Stomach smooth muscle (tissue), 2 donors: Measurements from ENCODE around the gene GDPD4.

Source experiments
- H3K27ac ChIP-seq: one replicate; pipeline ENCODE4 v1.7.0; 2013; ENCODE audit warnings: mild to moderate bottlenecking, low read length, inconsistent platforms
- H3K27me3 ChIP-seq, 2 donors: one replicate each; pipeline ENCODE4 v1.7.0; 2013; ENCODE audit warnings: low read length in 2 of 2; ENCODE audit not compliant: insufficient read depth in 2 of 2, control insufficient read depth in 1 of 2
- H3K36me3 ChIP-seq, 2 donors: one replicate each; pipeline ENCODE4 v1.7.0; 2013; ENCODE audit warnings: low read length in 2 of 2; ENCODE audit not compliant: control insufficient read depth in 2 of 2, insufficient read depth in 2 of 2
- H3K4me1 ChIP-seq: one replicate; pipeline ENCODE4 v1.7.0; 2013; ENCODE audit warnings: low read length; ENCODE audit not compliant: control insufficient read depth, insufficient read depth
- H3K4me3 ChIP-seq, 2 donors: one replicate each; pipeline ENCODE4 v1.7.0; 2013; ENCODE audit warnings: low read length in 2 of 2
- H3K9ac ChIP-seq, 2 donors: one replicate each; pipeline ENCODE4 v1.7.0; 2013; ENCODE audit warnings: low read length in 2 of 2, mild to moderate bottlenecking in 1 of 2
- H3K9me3 ChIP-seq, 2 donors: one replicate each; pipeline ENCODE4 v1.7.0; 2013; ENCODE audit warnings: low read length in 2 of 2; ENCODE audit not compliant: control insufficient read depth in 2 of 2
- donor health status: healthy.
- donor health status: Pancreatic carcinoma.

The GDPD4 gene

GRCh38 chr11:77270921-77271320 lies 30.6 kb downstream of the GDPD4 start:
- Histone ChIP-seq H3K4me3 (no peak overlapping the region), H3K4me1 (no peaks in the 10 kb centered on the region), H3K9me3 (no peaks in the 10 kb centered on the region), H3K27ac (no peak overlapping the region), H3K9ac (no peak overlapping the region), H3K36me3 (no peaks in the 10 kb centered on the region), H3K27me3 (no peaks in the 10 kb centered on the region)

GRCh38 chr11:77269484-77270123 lies 31.9 kb downstream of the GDPD4 start:
- H3K9ac ChIP-seq: no peak overlapping the region
- H3K27me3 ChIP-seq: no peaks in the 10 kb centered on the region
- no peaks in the 10 kb centered on the region for H3K9me3 ChIP-seq
- H3K36me3 ChIP-seq: no peaks in the 10 kb centered on the region
- no peak overlapping the region for H3K27ac ChIP-seq
- no peaks in the 10 kb centered on the region for H3K4me1 ChIP-seq
- no peak overlapping the region for H3K4me3 ChIP-seq

GRCh38 chr11:77267962-77268361 lies 33.5 kb downstream of the GDPD4 start:
- no peak overlapping the region for H3K4me3 ChIP-seq
- no peak overlapping the region for H3K9ac ChIP-seq
- H3K4me1 ChIP-seq: no peaks in the 10 kb centered on the region
- no peaks in the 10 kb centered on the region for H3K9me3 ChIP-seq
- H3K36me3 ChIP-seq: no peaks in the 10 kb centered on the region
- no peak overlapping the region for H3K27ac ChIP-seq
- H3K27me3 ChIP-seq: no peaks in the 10 kb centered on the region

- H3K4me1 ChIP-seq: no peaks in the 10 kb centered on the region
- no peaks in the 10 kb centered on the region for H3K36me3 ChIP-seq
- no peak overlapping the region for H3K4me3 ChIP-seq
- peaks cover 0 to 8% of the 10 kb centered on the region in 2 donors for H3K9me3 ChIP-seq
- H3K9ac ChIP-seq: no peak overlapping the region
- H3K27ac ChIP-seq: no peak overlapping the region
- no peaks in the 10 kb centered on the region for H3K27me3 ChIP-seq
Observed at GRCh38 chr11:77266766-77267165, 34.7 kb downstream of the GDPD4 start.

GRCh38 chr11:77262803-77263202 lies 38.7 kb downstream of the GDPD4 start:
- Histone ChIP-seq H3K4me1 (no peaks in the 10 kb centered on the region), H3K27ac (no peak overlapping the region), H3K9me3 (peaks cover 0 to 8% of the 10 kb centered on the region in 2 donors), H3K4me3 (no peak overlapping the region), H3K9ac (no peak overlapping the region), H3K27me3 (no peaks in the 10 kb centered on the region), H3K36me3 (no peaks in the 10 kb centered on the region)

- Histone ChIP-seq H3K27me3 (no peaks in the 10 kb centered on the region), H3K9me3 (peaks cover 0 to 8% of the 10 kb centered on the region in 2 donors), H3K9ac (no peak overlapping the region), H3K4me3 (no peak overlapping the region), H3K4me1 (no peaks in the 10 kb centered on the region), H3K27ac (no peak overlapping the region), H3K36me3 (no peaks in the 10 kb centered on the region)
Observed at GRCh38 chr11:77259641-77260040, 41.8 kb downstream of the GDPD4 start.

GRCh38 chr11:77253690-77254089 lies 47.8 kb downstream of the GDPD4 start:
- H3K9ac ChIP-seq: no peak overlapping the region
- no peaks in the 10 kb centered on the region for H3K36me3 ChIP-seq
- peaks cover 0 to 13% of the 10 kb centered on the region in 2 donors for H3K9me3 ChIP-seq
- H3K27me3 ChIP-seq: no peaks in the 10 kb centered on the region
- no peak overlapping the region for H3K4me3 ChIP-seq
- H3K4me1 ChIP-seq: no peaks in the 10 kb centered on the region
- H3K27ac ChIP-seq: no peak overlapping the region

- H3K27me3 ChIP-seq: no peaks in the 10 kb centered on the region
- no peak overlapping the region for H3K9ac ChIP-seq
- H3K4me1 ChIP-seq: no peaks in the 10 kb centered on the region
- H3K36me3 ChIP-seq: no peaks in the 10 kb centered on the region
- H3K4me3 ChIP-seq: no peak overlapping the region
- H3K9me3 ChIP-seq: peaks cover 0 to 13% of the 10 kb centered on the region in 2 donors
- no peak overlapping the region for H3K27ac ChIP-seq
Observed at GRCh38 chr11:77252555-77253270, 48.8 kb downstream of the GDPD4 start.

- H3K9me3 ChIP-seq: peaks cover 0 to 13% of the 10 kb centered on the region in 2 donors
- no peaks in the 10 kb centered on the region for H3K27me3 ChIP-seq
- no peaks in the 10 kb centered on the region for H3K4me1 ChIP-seq
- no peaks in the 10 kb centered on the region for H3K36me3 ChIP-seq
- H3K9ac ChIP-seq: no peak overlapping the region
- H3K4me3 ChIP-seq: no peak overlapping the region
- no peak overlapping the region for H3K27ac ChIP-seq
Observed at GRCh38 chr11:77250881-77251640, 50.4 kb downstream of the GDPD4 start.

GRCh38 chr11:77249427-77249826 lies 52.1 kb downstream of the GDPD4 start:
- H3K4me1 ChIP-seq: no peaks in the 10 kb centered on the region
- no peaks in the 10 kb centered on the region for H3K27me3 ChIP-seq
- H3K9me3 ChIP-seq: peaks cover 0 to 13% of the 10 kb centered on the region in 2 donors
- H3K9ac ChIP-seq: no peak overlapping the region
- H3K4me3 ChIP-seq: no peak overlapping the region
- no peaks in the 10 kb centered on the region for H3K36me3 ChIP-seq
- no peak overlapping the region for H3K27ac ChIP-seq
